Osteocyte (in vitro differentiated cells): ENCODE measurements around the gene ESRRA. TPM values are rescaled to one million over a fixed set of nuclear protein-coding genes. Genes with fewer than 3 reads are reported as not detected.
A peak's percentile ranks its signal among the peaks of the same experiment; 100 is the strongest.
"Not testable (repeated sequence)": the region's sequence is repeated elsewhere in the genome, so short reads cannot be mapped to it uniquely, and the experiment has no call there.

Source experiments
- DNase-seq: peaks from one replicate; pipeline ENCODE4 v3.0.0; 2021; ENCODE audit warnings: mixed read lengths; ENCODE audit not compliant: unreplicated experiment; ENCODE audit errors: extremely low spot score
- H3K27ac Mint-ChIP-seq: one replicate; pipeline ENCODE4 v1.8.0; 2021; ENCODE audit warnings: mild to moderate bottlenecking, mixed read lengths; ENCODE audit not compliant: unreplicated experiment
- H3K27me3 Mint-ChIP-seq: one replicate; pipeline ENCODE4 v1.8.0; 2021; ENCODE audit warnings: mixed read lengths; ENCODE audit not compliant: unreplicated experiment
- H3K36me3 Mint-ChIP-seq: one replicate; pipeline ENCODE4 v1.8.0; 2021; ENCODE audit warnings: mixed read lengths; ENCODE audit not compliant: unreplicated experiment
- H3K4me1 Mint-ChIP-seq: one replicate; pipeline ENCODE4 v1.8.0; 2021; ENCODE audit warnings: mixed read lengths; ENCODE audit not compliant: unreplicated experiment
- H3K4me3 Mint-ChIP-seq: one replicate; pipeline ENCODE4 v1.8.0; 2021; ENCODE audit warnings: mild to moderate bottlenecking, moderate library complexity, mixed read lengths; ENCODE audit not compliant: unreplicated experiment
- H3K9me3 Mint-ChIP-seq: one replicate; pipeline ENCODE4 v1.8.0; 2021; ENCODE audit warnings: mixed read lengths; ENCODE audit not compliant: unreplicated experiment
- CTCF ChIP-seq: fragments of 200-600 bp; sonication (generic); IDR thresholded peaks from 2 replicates; pipeline ENCODE4 v1.5.0; 2021; ENCODE audit warnings: antibody characterized with exemption, mild to moderate bottlenecking, moderate library complexity
- total RNA-seq: library from RNA; stranded (reverse); gene quantifications from 2 replicates; pipeline ENCODE4 v1.2.1, GENCODE V29; 2021

Gene ESRRA
- total RNA-seq, 1 donor from 2014 or later, result 37.4 TPM

DNA sequence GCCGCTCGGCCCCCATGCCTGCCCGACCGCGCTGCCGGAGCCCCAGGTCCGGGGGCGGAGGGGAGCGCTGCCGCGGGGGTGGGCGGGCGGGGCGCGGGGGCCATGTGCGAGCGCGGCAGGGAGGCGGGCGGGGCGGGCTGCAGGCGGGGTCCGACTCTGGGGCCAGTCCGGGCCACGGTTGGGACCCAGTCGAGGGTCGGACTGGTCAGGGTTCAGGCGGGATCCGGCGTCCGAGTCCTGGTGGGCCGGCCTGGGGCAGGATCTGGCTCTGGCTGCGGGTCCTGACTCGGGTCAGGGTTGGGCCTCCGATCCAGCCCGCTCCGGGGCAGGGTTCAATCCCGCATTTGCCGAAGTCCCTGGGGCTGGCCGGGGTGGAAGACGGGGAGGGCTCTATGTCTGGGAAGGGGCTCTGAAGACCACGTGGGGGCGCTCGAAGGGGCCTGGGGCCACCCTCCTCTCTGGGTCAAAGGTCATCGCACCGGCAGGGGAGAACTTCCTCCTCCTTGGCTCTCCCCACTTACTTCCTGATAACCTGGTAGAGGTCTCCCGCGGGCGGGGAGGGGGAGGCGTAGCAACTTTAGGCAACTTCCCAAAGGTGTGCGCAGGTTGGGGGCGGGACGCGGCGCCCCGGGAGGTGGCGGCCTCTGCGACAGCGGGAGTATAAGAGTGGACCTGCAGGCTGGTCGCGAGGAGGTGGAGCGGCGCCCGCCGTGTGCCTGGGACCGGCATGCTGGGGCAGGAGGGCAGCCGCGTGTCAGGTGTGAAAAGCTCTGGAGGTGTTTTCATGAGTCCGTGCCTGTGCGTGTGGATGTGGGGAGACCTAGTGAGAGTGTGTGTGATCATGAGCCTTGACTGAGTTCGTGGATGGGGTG is 603 bp downstream of the ESRRA start:
- Mint-ChIP-seq H3K9me3 (no peaks in the 10 kb centered on the region), H3K27me3 (no peaks in the 10 kb centered on the region), H3K27ac (peak overlapping the region; percentile 75), H3K36me3 (no peaks in the 10 kb centered on the region), H3K4me1 (peaks cover 18% of the 10 kb centered on the region), H3K4me3 (peak overlapping the region; percentile 91)
- peak; percentile 48 for TF ChIP-seq CTCF
- DNase-seq, result no peak

- no peak for TF ChIP-seq CTCF
- peak overlapping the region; percentile 91 for H3K4me3 Mint-ChIP-seq
- H3K4me1 Mint-ChIP-seq, result peaks cover 18% of the 10 kb centered on the region
- peak overlapping the region; percentile 75 for H3K27ac Mint-ChIP-seq
- no peak for DNase-seq
- H3K27me3 Mint-ChIP-seq, result no peaks in the 10 kb centered on the region
- no peaks in the 10 kb centered on the region for H3K36me3 Mint-ChIP-seq
- H3K9me3 Mint-ChIP-seq, result no peaks in the 10 kb centered on the region
Observed at GRCh38 chr11:64306563-64306875, 1.2 kb downstream of the ESRRA start.

DNA sequence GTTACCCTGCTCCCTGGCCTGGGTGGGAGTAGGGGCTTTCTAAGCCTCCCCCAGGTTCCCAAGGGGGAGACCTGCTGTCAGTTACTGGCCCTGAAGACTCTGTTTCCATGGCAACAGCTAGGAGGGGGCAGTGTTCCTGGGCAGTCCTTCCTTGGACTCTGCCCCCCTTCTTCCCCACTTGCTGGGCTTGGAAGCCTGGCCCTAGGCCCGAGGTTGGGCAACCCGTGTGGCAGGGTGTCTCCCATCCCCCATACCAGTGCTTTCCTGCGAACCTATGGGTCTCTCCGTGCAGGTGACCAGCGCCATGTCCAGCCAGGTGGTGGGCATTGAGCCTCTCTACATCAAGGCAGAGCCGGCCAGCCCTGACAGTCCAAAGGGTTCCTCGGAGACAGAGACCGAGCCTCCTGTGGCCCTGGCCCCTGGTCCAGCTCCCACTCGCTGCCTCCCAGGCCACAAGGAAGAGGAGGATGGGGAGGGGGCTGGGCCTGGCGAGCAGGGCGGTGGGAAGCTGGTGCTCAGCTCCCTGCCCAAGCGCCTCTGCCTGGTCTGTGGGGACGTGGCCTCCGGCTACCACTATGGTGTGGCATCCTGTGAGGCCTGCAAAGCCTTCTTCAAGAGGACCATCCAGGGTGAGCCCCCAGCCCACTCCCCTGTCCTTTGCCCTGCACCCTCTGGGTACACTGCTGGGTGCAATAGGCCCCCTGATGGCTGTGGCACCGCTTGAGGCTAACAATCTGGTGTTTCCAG is 1.7 kb downstream of the ESRRA start:
- H3K27me3 Mint-ChIP-seq, result no peaks in the 10 kb centered on the region
- peaks cover 18% of the 10 kb centered on the region for H3K4me1 Mint-ChIP-seq
- no peaks in the 10 kb centered on the region for H3K9me3 Mint-ChIP-seq
- H3K4me3 Mint-ChIP-seq, result peak overlapping the region; percentile 91
- no peak for TF ChIP-seq CTCF
- no peaks in the 10 kb centered on the region for H3K36me3 Mint-ChIP-seq
- no peak for DNase-seq
- H3K27ac Mint-ChIP-seq, result peak overlapping the region; percentile 47

GRCh38 chr11:64307795-64308194 is 2.5 kb downstream of the ESRRA start:
- H3K27me3 Mint-ChIP-seq, H3K27ac Mint-ChIP-seq, H3K9me3 Mint-ChIP-seq, H3K36me3 Mint-ChIP-seq, H3K4me3 Mint-ChIP-seq, DNase-seq: not testable (repeated sequence)
- peaks cover 18% of the 10 kb centered on the region for H3K4me1 Mint-ChIP-seq

- Mint-ChIP-seq H3K4me1 (peaks cover 13% of the 10 kb centered on the region), H3K4me3 (no peak overlapping the region), H3K36me3 (peaks cover 4% of the 10 kb centered on the region), H3K27me3 (no peaks in the 10 kb centered on the region), H3K27ac (peak overlapping the region; percentile 57), H3K9me3 (no peaks in the 10 kb centered on the region)
- TF ChIP-seq CTCF, result no peak
- no peak for DNase-seq
Observed at GRCh38 chr11:64312947-64313346, 7.6 kb downstream of the ESRRA start.
